Upper lobe of left lung (tissue), 6 donors: ENCODE measurements around the gene TNXB. TPM values are rescaled to one million over a fixed set of nuclear protein-coding genes. Genes with fewer than 3 reads are reported as not detected.
A peak's percentile ranks its signal among the peaks of the same experiment; 100 is the strongest.

Experiments used
- ATAC-seq, 2 donors: fragments of 200-7000 bp; cut with Tn5 transposase; one replicate each; pipeline ENCODE4 v1.9.1; 2022; ENCODE audit warnings: mild to moderate bottlenecking in 2 of 2, moderate library complexity in 2 of 2; ENCODE audit not compliant: low FRiP score in 2 of 2
- DNase-seq, 2 donors: peaks; one replicate each; pipeline ENCODE4 v3.0.0-alpha.2; 2019 to 2020
- H3K27ac ChIP-seq, 4 donors: fragments of 200-600 bp; sonication (generic); one replicate each; pipeline ENCODE4 v1.5.1; 2016 to 2019
- H3K27me3 ChIP-seq, 4 donors: fragments of 200-600 bp; sonication (generic); one replicate each; pipeline ENCODE4 v1.5.1; 2017 to 2019
- H3K36me3 ChIP-seq, 4 donors: fragments of 200-600 bp; sonication (generic); one replicate each; pipeline ENCODE4 v1.5.1; 2016 to 2019
- H3K4me1 ChIP-seq, 4 donors: fragments of 200-600 bp; sonication (generic); one replicate each; pipeline ENCODE4 v1.5.1; 2018 to 2019
- H3K4me3 ChIP-seq, 4 donors: fragments of 200-600 bp; sonication (generic); one replicate each; pipeline ENCODE4 v1.5.1; 2017 to 2019; ENCODE audit warnings: mild to moderate bottlenecking in 2 of 4, moderate library complexity in 1 of 4
- H3K9me3 ChIP-seq, 4 donors: fragments of 200-600 bp; sonication (generic); one replicate each; pipeline ENCODE4 v1.5.1; 2018 to 2019
- CTCF ChIP-seq, 6 experiments: fragments of 450-650 bp in 4 of 6; fragments of 200-600 bp in 2 of 6; sonication (generic) in 2 of 6; IDR thresholded peaks; one replicate each; pipeline ENCODE4 v1.5.1; 2016 to 2019; ENCODE audit warnings: antibody characterized with exemption in 6 of 6
- EP300 ChIP-seq, 4 donors: sonication (generic); formaldehyde crosslinking; IDR thresholded peaks; one replicate each; pipeline ENCODE4 v1.5.1; 2017; ENCODE audit warnings: antibody characterized with exemption in 4 of 4, control low read depth in 2 of 4
- POLR2A ChIP-seq, 4 donors: fragments of 450-650 bp; IDR thresholded peaks; one replicate each; pipeline ENCODE4 v1.5.1; 2016 to 2017; ENCODE audit warnings: antibody characterized with exemption in 4 of 4, mild to moderate bottlenecking in 2 of 4
- POLR2AphosphoS5 ChIP-seq, 2 donors: sonication (generic); formaldehyde crosslinking; IDR thresholded peaks; one replicate each; pipeline ENCODE4 v1.5.1; 2017; ENCODE audit warnings: antibody characterized with exemption in 2 of 2
- WGBS, 2 donors: methylation state at CpG; one replicate each; pipeline ENCODE4 v1.1.5; 2017 to 2018; 5-methylcytosine and 5-hydroxymethylcytosine counted together
- total RNA-seq, 6 donors: library from RNA; depleted of rRNA in 4 of 6; stranded (reverse); fragments of >200 nt in 4 of 6; gene quantifications; one replicate each; pipeline versions ENCODE4 v1.1.0 to v1.2.1, GENCODE V29; 2016 to 2021
- donor health status: DM: no; HTN: no; CAD: no; lungs with moderate emphysema.
- donor health status: DM: no; HTN: yes; CAD: no; lungs with severe emphysema.

Gene TNXB
- 100 to 1,000 TPM in 4 of 6 donors, 10 to 100 TPM in 2; 58.1 to 206 (median 151) TPM for total RNA-seq

GRCh38 chr6:32109114-32109764 is at the start of gene TNXB:
TNXB (minus strand) TSS chr6:32109338; CDS start chr6:32098198, 11,140 bp downstream.
- no peaks in the 10 kb centered on the region for H3K9me3 ChIP-seq
- DNase-seq (no peak), ATAC-seq (peak; percentile 6 to 54)
- H3K27me3 ChIP-seq = no peaks in the 10 kb centered on the region
- H3K4me3 ChIP-seq = peak within 1 kb of the TSS; percentile 8 to 49 (median 43)
- TF ChIP-seq POLR2AphosphoS5 (IDR thresholded peaks at IDR 0.05) (peak; percentile 74 to 77), POLR2A (IDR thresholded peaks at IDR 0.05) (peak in 2 of 4 donors; percentile 23 to 47), CTCF (IDR thresholded peaks at IDR 0.05) (no peak)
- peak within 1 kb of the TSS; percentile 79 to 86 (median 84) for H3K27ac ChIP-seq
- H3K36me3 ChIP-seq = no peaks in the 10 kb centered on the region
- WGBS, 2 donors = 5 to 28% methylated on average over 2 to 12 of the region's 12 CpGs
- peaks cover 64 to 81% (median 78%) of the 10 kb centered on the region in 4 donors for H3K4me1 ChIP-seq

GRCh38 chr6:32158052-32158451 is 48.9 kb upstream of the TNXB start:
- no peaks in the 10 kb centered on the region for H3K9me3 ChIP-seq
- peaks cover 0 to 33% (median 10%) of the 10 kb centered on the region in 4 donors for H3K36me3 ChIP-seq
- no peak overlapping the region for H3K27ac ChIP-seq
- peaks cover 18 to 27% (median 24%) of the 10 kb centered on the region in 4 donors for H3K4me1 ChIP-seq
- TF ChIP-seq CTCF (IDR thresholded peaks at IDR 0.05) (no peak), POLR2AphosphoS5 (IDR thresholded peaks at IDR 0.05) (no peak), POLR2A (IDR thresholded peaks at IDR 0.05) (no peak), EP300 (IDR thresholded peaks at IDR 0.05) (no peak)
- ATAC-seq = no peak
- no peaks in the 10 kb centered on the region for H3K27me3 ChIP-seq
- no peak overlapping the region for H3K4me3 ChIP-seq
- no peak for DNase-seq

- Histone ChIP-seq H3K4me1 (peaks cover 29 to 39% (median 34%) of the 10 kb centered on the region in 4 donors), H3K27me3 (peaks cover 0 to 4% (median 0%) of the 10 kb centered on the region in 4 donors), H3K27ac (no peak overlapping the region), H3K9me3 (no peaks in the 10 kb centered on the region), H3K4me3 (no peak overlapping the region), H3K36me3 (peaks cover 0 to 33% (median 7%) of the 10 kb centered on the region in 4 donors)
- 84 to 92% methylated on average over 9 of the region's 9 CpGs for WGBS, 2 donors
- TF ChIP-seq EP300 (IDR thresholded peaks at IDR 0.05) = no peak
- no peak for TF ChIP-seq POLR2A (IDR thresholded peaks at IDR 0.05)
- TF ChIP-seq POLR2AphosphoS5 (IDR thresholded peaks at IDR 0.05) = no peak
- no peak for TF ChIP-seq CTCF (IDR thresholded peaks at IDR 0.05)
- DNase-seq (no peak), ATAC-seq (no peak)
These were observed 47.8 kb upstream of the TNXB start for GRCh38 chr6:32156891-32157290.

- peaks cover 0 to 31% (median 7%) of the 10 kb centered on the region in 4 donors for H3K36me3 ChIP-seq
- H3K4me1 ChIP-seq = peaks cover 31 to 53% (median 36%) of the 10 kb centered on the region in 4 donors
- ATAC-seq (peak; percentile 50 to 75), DNase-seq (peak; percentile 74 to 88)
- H3K9me3 ChIP-seq = no peaks in the 10 kb centered on the region
- TF ChIP-seq EP300 (IDR thresholded peaks at IDR 0.05) (no peak), CTCF (IDR thresholded peaks at IDR 0.05) (peak; percentile 36 to 74 (median 58))
- H3K27me3 ChIP-seq = peaks cover 0 to 14% (median 6%) of the 10 kb centered on the region in 4 donors
- WGBS, 2 donors = 5% methylated on average over 11 to 34 of the region's 34 CpGs
- H3K27ac ChIP-seq = peak overlapping the region; percentile 79 to 87 (median 85)
- peak overlapping the region; percentile 54 to 76 (median 63) for H3K4me3 ChIP-seq
These were observed 45.5 kb upstream of the TNXB start for GRCh38 chr6:32154514-32155161.
